Heart right ventricle (tissue), 16 donors: ENCODE data around the gene RPS27A. TPM values are rescaled to one million over a fixed set of nuclear protein-coding genes. Genes with fewer than 3 reads are reported as not detected.
"Not testable (repeated sequence)": the region's sequence is repeated elsewhere in the genome, so short reads cannot be mapped to it uniquely, and the experiment has no call there.

Experiments used
- ATAC-seq, 8 donors: fragments of 200-7000 bp; cut with Tn5 transposase; one replicate each; pipeline ENCODE4 v1.9.1; 2020; ENCODE audit warnings: mild to moderate bottlenecking in 8 of 8, moderate library complexity in 8 of 8, moderate number of reproducible peaks in 1 of 8
- DNase-seq, 2 donors: peaks; one replicate each; pipeline ENCODE4 v3.0.0-alpha.2; 2020
- H3K27ac ChIP-seq, 10 donors: fragments of 200-600 bp; sonication (generic) in 2 of 10; one replicate each; pipeline versions ENCODE4 v1.5.0 to v1.8.0; 2020 to 2022; ENCODE audit warnings: mild to moderate bottlenecking in 3 of 10
- H3K27me3 ChIP-seq, 7 donors: fragments of 200-600 bp; one replicate each; pipeline ENCODE4 v1.8.0; 2021 to 2022; ENCODE audit warnings: mild to moderate bottlenecking in 2 of 7
- H3K36me3 ChIP-seq, 9 donors: fragments of 200-600 bp; sonication (generic) in 1 of 9; one replicate each; pipeline versions ENCODE4 v1.5.0 to v1.8.0; 2020 to 2022; ENCODE audit warnings: mild to moderate bottlenecking in 2 of 9
- H3K4me1 ChIP-seq, 9 donors: fragments of 200-600 bp; sonication (generic) in 1 of 9; one replicate each; pipeline versions ENCODE4 v1.5.0 to v1.8.0; 2020 to 2022; ENCODE audit warnings: mild to moderate bottlenecking in 4 of 9
- H3K4me3 ChIP-seq, 10 donors: fragments of 200-600 bp; sonication (generic) in 2 of 10; one replicate each; pipeline versions ENCODE4 v1.5.0 to v1.8.0; 2020 to 2022; ENCODE audit warnings: mild to moderate bottlenecking in 7 of 10, moderate library complexity in 2 of 10
- H3K9me3 ChIP-seq, 11 donors: fragments of 200-600 bp in 10 of 11; sonication (generic) in 2 of 11; one replicate each; pipeline versions ENCODE4 v1.5.0 to v1.8.0; 2013 to 2022; ENCODE audit warnings: mild to moderate bottlenecking in 2 of 11, control low read depth in 1 of 11, moderate library complexity in 1 of 11
- CTCF ChIP-seq, 9 donors: fragments of 200-600 bp; sonication (generic) in 2 of 9; IDR thresholded peaks; one replicate each; pipeline versions ENCODE4 v1.5.0 to v1.8.0; 2021 to 2022; ENCODE audit warnings: antibody characterized with exemption in 9 of 9, mild to moderate bottlenecking in 5 of 9, moderate library complexity in 1 of 9
- WGBS, 2 donors: extraction: QIAGEN DNeasy Blood & Tissue Kit; methylation state at CpG; one replicate each; pipeline ENCODE4 v1.1.7; 2013; ENCODE audit warnings: inconsistent platforms in 1 of 2; 5-methylcytosine and 5-hydroxymethylcytosine counted together
- intact Hi-C, 10 donors: fragments of 100-400 bp; cut with DNase I; formaldehyde crosslinking; loops; one replicate each; pipeline versions ENCODE4 v1.11.1 to v1.14.2; 2022
- polyA plus RNA-seq, 2 donors: library from polyadenylated mRNA; stranded (reverse); fragments of 200-250 nt; gene quantifications; one replicate each; pipeline ENCODE4 v1.2.3, GENCODE V29; 2013
- total RNA-seq, 10 donors: library from RNA; stranded (reverse); fragmentation: NEBNext Ultra II Directional in 3 of 10; extraction: Animal tissue kit (Norgen Biotek cat#: 25700) in 3 of 10; gene quantifications; one replicate each; pipeline versions ENCODE4 v1.2.1 to v1.2.4, GENCODE V29; 2021 to 2023
- donor health status: Arrhythmogenic right ventricular cardiomyopathy.
- donor health status: ischemic (EF 13 %, LVEDD 7.1; RV severe dilation, severe dysfunction).
- donor health status: healthy with polysubstance abuse.
- donor health status: DM: no; HTN: yes; CAD: no.
- donor health status: DM: no; HTN: no; CAD: no.
- donor health status: ischemic (EF 25% LVEDD 6.9; RV normal size, moderate dysfunction).
- donor health status: ischemic (EF 25% LVEDD 5.7; RV mildly dilated, moderate dysfunction).
- donor health status: healthy.
- donor health status: DM: yes; HTN: yes; CAD: no.
- donor health status: Ischemic cardiomyopathy.
- donor health status: ischemic (EF 35%, LVEDD 5.7; RV mildly dilated, moderate dysfunction).
- donor health status: nonischemic (EF 11% LVEDD 7.7; RV severe dilation, severe dysfunction).
- donor health status: DM: yes; HTN: yes; CAD: no.
- donor health status: PGD.
- donor health status: ischemic (EF 29% LVEDD 5.4; RV normal size, mild dysfunction).
- donor health status: nonischemic (EF 23%, LVEDD 6.1; RV moderate dilation, normal function).

The RPS27A gene
- total and polyA plus RNA-seq, 12 donors: 365 to 1,979 (median 427) TPM

- no peaks in the 10 kb centered on the region for H3K36me3 ChIP-seq
- H3K9me3 ChIP-seq: no peaks in the 10 kb centered on the region
- ATAC-seq (peak in 6 of 8 donors; percentile 18 to 35 (median 30)), DNase-seq (peak in 1 of 2 donors; percentile 27)
- H3K4me1 ChIP-seq: peaks cover 0 to 38% (median 28%) of the 10 kb centered on the region in 9 donors
- intact Hi-C loops: loop anchor here in 1 of 10 donors (5.0 kb wide), 1 partner anchor 212 kb away; no protein-coding TSS in a partner anchor
- H3K4me3 ChIP-seq: peak overlapping the region; percentile 60 to 91 (median 79)
- WGBS, 2 donors: 77 to 78% methylated on average over 25 of the region's 25 CpGs
- no peaks in the 10 kb centered on the region for H3K27me3 ChIP-seq
- peak overlapping the region in 9 of 10 donors; percentile 78 to 98 (median 94) for H3K27ac ChIP-seq
- TF ChIP-seq CTCF (IDR thresholded peaks at IDR 0.05): no peak
These were observed 8.3 kb upstream of the RPS27A start for GRCh38 chr2:55223958-55224760.

GRCh38 chr2:55224761-55225261 lies 7.7 kb upstream of the RPS27A start:
- H3K27ac ChIP-seq: peak overlapping the region in 2 of 10 donors; percentile 78 to 98
- no peak for TF ChIP-seq CTCF (IDR thresholded peaks at IDR 0.05)
- H3K36me3 ChIP-seq: no peaks in the 10 kb centered on the region
- WGBS, 2 donors: 65 to 69% methylated on average over 19 of the region's 19 CpGs
- H3K4me1 ChIP-seq: peaks cover 0 to 41% (median 31%) of the 10 kb centered on the region in 9 donors
- DNase-seq: peak in 1 of 2 donors; percentile 39
- H3K9me3 ChIP-seq: no peaks in the 10 kb centered on the region
- H3K4me3 ChIP-seq: no peak overlapping the region
- no peaks in the 10 kb centered on the region for H3K27me3 ChIP-seq
- peak in 6 of 8 donors; percentile 18 to 57 (median 28) for ATAC-seq
- intact Hi-C loops: loop anchor here in 1 of 10 donors (5.0 kb wide), 1 partner anchor 213 kb away; no protein-coding TSS in a partner anchor

- no peaks in the 10 kb centered on the region for H3K27me3 ChIP-seq
- no peak for TF ChIP-seq CTCF (IDR thresholded peaks at IDR 0.05)
- no peak for ATAC-seq
- no peaks in the 10 kb centered on the region for H3K9me3 ChIP-seq
- H3K4me1 ChIP-seq: peaks cover 0 to 41% (median 31%) of the 10 kb centered on the region in 9 donors
- H3K4me3 ChIP-seq: no peak overlapping the region
- intact Hi-C loops: no loop called here
- 83 to 85% methylated on average over 19 of the region's 19 CpGs for WGBS, 2 donors
- no peak overlapping the region for H3K27ac ChIP-seq
- no peak for DNase-seq
- no peaks in the 10 kb centered on the region for H3K36me3 ChIP-seq
These were observed 6.9 kb upstream of the RPS27A start for GRCh38 chr2:55225481-55226020.

- peak overlapping the region in 2 of 10 donors; percentile 43 to 73 for H3K27ac ChIP-seq
- H3K4me3 ChIP-seq, H3K9me3 ChIP-seq, H3K27me3 ChIP-seq, DNase-seq, ATAC-seq, H3K36me3 ChIP-seq, intact Hi-C loops: not testable (repeated sequence)
- peaks cover 0 to 47% (median 37%) of the 10 kb centered on the region in 9 donors for H3K4me1 ChIP-seq
- 77 to 80% methylated on average over 7 of the region's 7 CpGs for WGBS, 2 donors
These were observed 4.9 kb upstream of the RPS27A start for GRCh38 chr2:55227437-55228225.
